K562 (cell line): ENCODE results near the gene ZFYVE28. TPM values are rescaled to one million over a fixed set of nuclear protein-coding genes. Genes with fewer than 3 reads are reported as not detected.

Source experiments
- BCOR ChIP-seq: fragments of 450-650 bp; IDR thresholded peaks from 2 replicates; pipeline ENCODE4 v1.6.1; 2016
- CBFA2T2 ChIP-seq: fragments of 450-650 bp; conservative IDR thresholded peaks from 2 replicates; pipeline ENCODE4 v1.6.1; 2017; ENCODE audit warnings: mild to moderate bottlenecking
- KDM1A ChIP-seq, 2 experiments: fragments of 450-650 bp; IDR thresholded peaks; 2 replicates each; pipeline ENCODE4 v1.6.1; 2016; ENCODE audit warnings: mild to moderate bottlenecking in 2 of 2
- MAZ ChIP-seq, 2 experiments: fragments of 450-650 bp in 1 of 2; sonication (generic) in 1 of 2; formaldehyde crosslinking; IDR thresholded peaks in 1 of 2; conservative IDR thresholded peaks in 1 of 2; 2 replicates each; pipeline versions ENCODE4 v1.4.0 to v1.5.0; 2020; ENCODE audit warnings: mild to moderate bottlenecking in 1 of 2, missing genetic modification reagents in 1 of 2
- NCOA1 ChIP-seq: fragments of 450-650 bp; IDR thresholded peaks from 2 replicates; pipeline ENCODE4 v1.6.1; 2016; ENCODE audit warnings: low read depth
- PHF21A ChIP-seq: fragments of 450-650 bp; IDR thresholded peaks from 2 replicates; pipeline ENCODE4 v1.6.1; 2017; ENCODE audit warnings: low read depth, borderline replicate concordance
- SMAD1 ChIP-seq: fragments of 150-350 bp; IDR thresholded peaks from 2 replicates; pipeline ENCODE4 v1.6.1; 2014; ENCODE audit warnings: low read length, low read depth; ENCODE audit not compliant: partially characterized antibody
- TCF15 ChIP-seq: fragments of 250-450 bp; sonication (Bioruptor Pico); IDR thresholded peaks from 2 replicates; pipeline ENCODE4 v1.8.0; 2022; ENCODE audit warnings: moderate library complexity, mild to moderate bottlenecking, inconsistent platforms
- TEAD4 ChIP-seq, 2 experiments: sonication (generic) in 1 of 2; formaldehyde crosslinking in 1 of 2; IDR thresholded peaks; 2 replicates each; pipeline versions ENCODE4 v1.6.1 to v1.8.0; 2012 to 2022; ENCODE audit warnings: borderline replicate concordance in 1 of 2, inconsistent platforms in 1 of 2, low read length in 1 of 2, mild to moderate bottlenecking in 1 of 2, missing genetic modification reagents in 1 of 2
- TFAP4 ChIP-seq: sonication (generic); formaldehyde crosslinking; IDR thresholded peaks from 2 replicates; pipeline ENCODE4 v1.8.0; 2022; ENCODE audit warnings: missing genetic modification reagents, mild to moderate bottlenecking, moderate library complexity, borderline replicate concordance
- ZBTB1 ChIP-seq: sonication (generic); formaldehyde crosslinking; IDR thresholded peaks from 2 replicates; pipeline ENCODE4 v1.8.1; 2023; ENCODE audit warnings: missing genetic modification reagents, low read depth, mild to moderate bottlenecking, borderline replicate concordance
- ZBTB11 ChIP-seq, 3 experiments: fragments of 200-800 bp in 1 of 3; fragments of 250-450 bp in 1 of 3; fragments of 450-650 bp in 1 of 3; sonication (Bioruptor Pico) in 1 of 3; sonication (Bioruptor generic) in 1 of 3; formaldehyde crosslinking in 1 of 3; IDR thresholded peaks; 2 replicates each; pipeline versions ENCODE4 v1.6.1 to v1.8.0; 2016 to 2022; ENCODE audit warnings: mild to moderate bottlenecking in 2 of 3, missing genetic modification characterization in 2 of 3, missing compliant biosample characterization in 1 of 3, moderate library complexity in 1 of 3
- ZFPM2 ChIP-seq: fragments of 250-450 bp; sonication (Bioruptor Pico); IDR thresholded peaks from 2 replicates; pipeline ENCODE4 v1.5.1; 2022; ENCODE audit warnings: mild to moderate bottlenecking
- ZNF217 ChIP-seq: sonication (generic); formaldehyde crosslinking; IDR thresholded peaks from 2 replicates; pipeline ENCODE4 v1.8.0; 2022; ENCODE audit warnings: mild to moderate bottlenecking, missing genetic modification reagents
- polyA plus RNA-seq, 8 experiments: library from polyadenylated mRNA; depleted of rRNA in 4 of 8; stranded (reverse) in 5 of 8; unstranded in 3 of 8; fragments of >200 nt; fragmentation: Nextera tagmentation in 2 of 8; fragmentation: Illumina TruSeq in 1 of 8; extraction: Ambion mirVana in 2 of 8; extraction: Trizol in 1 of 8; gene quantifications; 2 replicates each; pipeline versions ENCODE4 v1.2.1 to v1.2.3, GENCODE V29; 2011 to 2014; ENCODE audit warnings: inconsistent platforms in 1 of 8, missing spikeins in 1 of 8
- total RNA-seq, 7 experiments: library from RNA; depleted of rRNA in 6 of 7; stranded (reverse); fragments of >200 nt in 6 of 7; fragmentation: Illumina TruSeq in 2 of 7; extraction: Trizol in 2 of 7; gene quantifications; 2 replicates each; pipeline versions ENCODE4 v1.2.1 to v1.2.3, GENCODE V29; 2011 to 2021; ENCODE audit warnings: low replicate concordance in 1 of 7
- TF ChIP-seq, protein P1 (sequence below): fragments of 450-650 bp; formaldehyde crosslinking; IDR thresholded peaks from 2 replicates; pipeline ENCODE4 v1.4.0; 2022; ENCODE audit warnings: missing genetic modification characterization
- TF ChIP-seq, protein P2 (sequence below), 3 experiments: IDR thresholded peaks in 2 of 3; conservative IDR thresholded peaks in 1 of 3; 2 replicates each; pipeline ENCODE4 v1.5.1; 2011 to 2012; ENCODE audit warnings: low read length in 3 of 3, mild to moderate bottlenecking in 3 of 3, control low read depth in 2 of 3, improper control_type of control experiment in 1 of 3, inconsistent platforms in 1 of 3, low read depth in 1 of 3, mixed read lengths in 1 of 3, moderate library complexity in 1 of 3; ENCODE audit not compliant: insufficient read depth in 2 of 3
- TF ChIP-seq, protein P3 (sequence below): sonication (generic); formaldehyde crosslinking; IDR thresholded peaks from 2 replicates; pipeline ENCODE4 v1.8.1; 2022; ENCODE audit warnings: missing genetic modification reagents

Gene ZFYVE28
- total and polyA plus RNA-seq, 9 of the 15 experiments (the other 6 are each of a cell fraction or from before 2014, with no cell fraction given): 1.3 to 24.8 (median 8.9) TPM

DNA sequence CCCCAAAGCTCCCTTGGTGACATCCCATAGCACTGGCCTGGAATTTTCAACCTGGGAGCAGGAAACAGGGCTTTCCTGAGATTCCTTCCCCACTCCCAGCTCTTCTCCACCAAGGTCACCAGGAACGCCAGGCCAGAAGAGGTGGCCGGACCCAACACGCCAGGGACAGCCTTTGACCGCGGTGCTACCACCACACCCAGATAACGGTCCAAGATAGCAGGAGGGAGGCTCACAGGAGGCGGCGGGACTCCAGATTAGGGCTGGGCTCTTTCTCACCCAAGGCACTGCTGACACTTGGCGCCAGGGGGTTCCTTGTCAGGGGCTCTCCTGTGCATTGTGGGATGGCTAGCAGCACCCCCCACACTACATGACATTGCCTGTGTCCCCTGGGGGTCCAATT, 22.9 kb downstream of the ZFYVE28 start (continued):
- TF ChIP-seq, protein P1, sequence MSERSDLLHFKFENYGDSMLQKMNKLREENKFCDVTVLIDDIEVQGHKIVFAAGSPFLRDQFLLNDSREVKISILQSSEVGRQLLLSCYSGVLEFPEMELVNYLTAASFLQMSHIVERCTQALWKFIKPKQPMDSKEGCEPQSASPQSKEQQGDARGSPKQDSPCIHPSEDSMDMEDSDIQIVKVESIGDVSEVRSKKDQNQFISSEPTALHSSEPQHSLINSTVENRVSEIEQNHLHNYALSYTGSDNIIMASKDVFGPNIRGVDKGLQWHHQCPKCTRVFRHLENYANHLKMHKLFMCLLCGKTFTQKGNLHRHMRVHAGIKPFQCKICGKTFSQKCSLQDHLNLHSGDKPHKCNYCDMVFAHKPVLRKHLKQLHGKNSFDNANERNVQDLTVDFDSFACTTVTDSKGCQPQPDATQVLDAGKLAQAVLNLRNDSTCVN (CRISPR knock-in tag): no peak
- peak; percentile 67 to 72; a peak in 3 of 4 replicates for TF ChIP-seq MAZ (CRISPR knock-in tag; conservative IDR thresholded peaks at IDR 0.05 in 1 of 2, IDR thresholded peaks at IDR 0.05 in 1 of 2)
- TF ChIP-seq TCF15 (CRISPR knock-in tag): no peak
- peak; percentile 39; the same call in 1 of the 2 replicates for TF ChIP-seq TEAD4 (IDR thresholded peaks at IDR 0.05; ENCODE audit: low read length)
- TF ChIP-seq TEAD4 (CRISPR knock-in tag; IDR thresholded peaks at IDR 0.05; ENCODE audit: borderline replicate concordance): no peak
- TF ChIP-seq ZFPM2 (CRISPR knock-in tag): no peak
- TF ChIP-seq ZBTB1: no peak
- TF ChIP-seq NCOA1: peak; percentile 56; the same call in 1 of the 2 replicates
- TF ChIP-seq KDM1A (IDR thresholded peaks at IDR 0.05): no peak
- TF ChIP-seq, protein P2, sequence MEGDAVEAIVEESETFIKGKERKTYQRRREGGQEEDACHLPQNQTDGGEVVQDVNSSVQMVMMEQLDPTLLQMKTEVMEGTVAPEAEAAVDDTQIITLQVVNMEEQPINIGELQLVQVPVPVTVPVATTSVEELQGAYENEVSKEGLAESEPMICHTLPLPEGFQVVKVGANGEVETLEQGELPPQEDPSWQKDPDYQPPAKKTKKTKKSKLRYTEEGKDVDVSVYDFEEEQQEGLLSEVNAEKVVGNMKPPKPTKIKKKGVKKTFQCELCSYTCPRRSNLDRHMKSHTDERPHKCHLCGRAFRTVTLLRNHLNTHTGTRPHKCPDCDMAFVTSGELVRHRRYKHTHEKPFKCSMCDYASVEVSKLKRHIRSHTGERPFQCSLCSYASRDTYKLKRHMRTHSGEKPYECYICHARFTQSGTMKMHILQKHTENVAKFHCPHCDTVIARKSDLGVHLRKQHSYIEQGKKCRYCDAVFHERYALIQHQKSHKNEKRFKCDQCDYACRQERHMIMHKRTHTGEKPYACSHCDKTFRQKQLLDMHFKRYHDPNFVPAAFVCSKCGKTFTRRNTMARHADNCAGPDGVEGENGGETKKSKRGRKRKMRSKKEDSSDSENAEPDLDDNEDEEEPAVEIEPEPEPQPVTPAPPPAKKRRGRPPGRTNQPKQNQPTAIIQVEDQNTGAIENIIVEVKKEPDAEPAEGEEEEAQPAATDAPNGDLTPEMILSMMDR (IDR thresholded peaks at IDR 0.05 in 2 of 3, conservative IDR thresholded peaks at IDR 0.05 in 1 of 3; ENCODE audit: insufficient read depth in 2 of 3, low read depth in 1 of 3, low read length in 3 of 3): peak in 2 of 3 experiments; percentile 11 to 21; a peak in 1 of 6 replicates
- peak; percentile 69; the same call in 1 of the 2 replicates for TF ChIP-seq BCOR
- TF ChIP-seq SMAD1: peak; percentile 18
- TF ChIP-seq PHF21A: 0 out of 2 replicates have a peak, but pooled peaks have one; percentile 58
- TF ChIP-seq ZNF217: no peak
- TF ChIP-seq CBFA2T2: 0 out of 2 replicates have a peak, but pooled peaks have one; percentile 2
- no peak; the same call in 1 of the 2 replicates for TF ChIP-seq TFAP4
- TF ChIP-seq, protein P3, sequence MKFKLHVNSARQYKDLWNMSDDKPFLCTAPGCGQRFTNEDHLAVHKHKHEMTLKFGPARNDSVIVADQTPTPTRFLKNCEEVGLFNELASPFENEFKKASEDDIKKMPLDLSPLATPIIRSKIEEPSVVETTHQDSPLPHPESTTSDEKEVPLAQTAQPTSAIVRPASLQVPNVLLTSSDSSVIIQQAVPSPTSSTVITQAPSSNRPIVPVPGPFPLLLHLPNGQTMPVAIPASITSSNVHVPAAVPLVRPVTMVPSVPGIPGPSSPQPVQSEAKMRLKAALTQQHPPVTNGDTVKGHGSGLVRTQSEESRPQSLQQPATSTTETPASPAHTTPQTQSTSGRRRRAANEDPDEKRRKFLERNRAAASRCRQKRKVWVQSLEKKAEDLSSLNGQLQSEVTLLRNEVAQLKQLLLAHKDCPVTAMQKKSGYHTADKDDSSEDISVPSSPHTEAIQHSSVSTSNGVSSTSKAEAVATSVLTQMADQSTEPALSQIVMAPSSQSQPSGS (CRISPR knock-in tag): no peak
- peak in 2 of 3 experiments; percentile 43 to 87; a peak in 3 of 6 replicates for TF ChIP-seq ZBTB11 (CRISPR knock-in tag; IDR thresholded peaks at IDR 0.05)
